Pancreas (tissue), 10 donors: ENCODE measurements around the gene GATAD2A. TPM values are rescaled to one million over a fixed set of nuclear protein-coding genes. Genes with fewer than 3 reads are reported as not detected.

Source experiments
- ATAC-seq, 4 donors: fragments of 200-7000 bp; cut with Tn5 transposase; one replicate each; pipeline versions ENCODE4 v1.8.0 to v1.9.1; 2020; ENCODE audit warnings: mild to moderate bottlenecking in 4 of 4, moderate library complexity in 4 of 4
- DNase-seq, 6 donors: peaks; one replicate each; pipeline ENCODE4 v3.0.0-alpha.2; 2020
- FAIRE-seq: peaks from 2 replicates; lab custom pipeline; 2012; peaks lifted over from hg19 to GRCh38; lab: Jason Lieb, UNC
- H3K27ac ChIP-seq, 4 donors: fragments of 200-600 bp; sonication (generic); 1 replicate in 3 of 4; 2 replicates in 1 of 4; pipeline versions ENCODE4 v1.5.0 to v1.8.0; 2020
- H3K27me3 ChIP-seq, 4 donors: fragments of 200-600 bp; one replicate each; pipeline ENCODE4 v1.8.0; 2021
- H3K36me3 ChIP-seq, 3 donors: fragments of 200-600 bp; sonication (generic) in 1 of 3; one replicate each; pipeline versions ENCODE4 v1.5.0 to v1.8.0; 2020 to 2021
- H3K4me1 ChIP-seq, 3 donors: fragments of 200-600 bp; one replicate each; pipeline ENCODE4 v1.8.0; 2021
- H3K4me3 ChIP-seq, 4 donors: fragments of 200-600 bp; sonication (generic) in 2 of 4; one replicate each; pipeline versions ENCODE4 v1.5.0 to v1.8.0; 2020 to 2021
- H3K9me3 ChIP-seq, 4 donors: fragments of 200-600 bp; one replicate each; pipeline ENCODE4 v1.8.0; 2021
- WGBS, 2 donors: extraction: QIAGEN DNeasy Blood & Tissue Kit; methylation state at CpG; one replicate each; pipeline ENCODE4 v1.1.7; 2013; 5-methylcytosine and 5-hydroxymethylcytosine counted together
- intact Hi-C, 3 donors: fragments of 100-400 bp; cut with DNase I; formaldehyde crosslinking; loops; one replicate each; pipeline versions ENCODE4 v1.11.1 to v1.14.2; 2022
- microRNA-seq, 2 donors: library from miRNA; unstranded; fragments of <30 nt; microRNA quantifications; one replicate each; pipeline versions ENCODE4 to v1.1.0, GENCODE V29; 2019 to 2020
- polyA plus RNA-seq, 2 donors: library from polyadenylated mRNA; stranded (reverse); fragments of 200-250 nt; gene quantifications; one replicate each; pipeline ENCODE4 v1.2.3, GENCODE V29; 2013
- total RNA-seq, 6 donors: library from RNA; stranded (reverse); fragmentation: NEBNext Ultra II Directional in 4 of 6; extraction: Animal tissue kit (Norgen Biotek cat#: 25700) in 4 of 6; gene quantifications; one replicate each; pipeline versions ENCODE4 v1.2.1 to v1.2.4, GENCODE V29; 2021 to 2023
- TF ChIP-seq, protein P1 (sequence below), 4 donors: fragments of 200-600 bp; sonication (generic) in 3 of 4; IDR thresholded peaks; one replicate each; pipeline versions ENCODE4 v1.5.0 to v1.8.0; 2021; ENCODE audit warnings: antibody characterized with exemption in 4 of 4
- donor health status: healthy with polysubstance abuse.
- donor health status: DM: no; HTN: no; CAD: no; lungs with moderate emphysema.
- donor health status: DM: no; HTN: no; CAD: no.
- donor health status: control.
- donor health status: control.
- donor health status: Bipolar disorder and iron deficiency.
- donor health status: DM: yes; HTN: yes; CAD: no.
- donor health status: DM: no; HTN: no; CAD: no.
- donor health status: DM: no; HTN: no; CAD: no.
- donor health status: DM: yes; HTN: yes; CAD: no.

The GATAD2A gene
- total and polyA plus RNA-seq, 8 donors, result 11.9 to 51.8 (median 36.7) TPM

DNA sequence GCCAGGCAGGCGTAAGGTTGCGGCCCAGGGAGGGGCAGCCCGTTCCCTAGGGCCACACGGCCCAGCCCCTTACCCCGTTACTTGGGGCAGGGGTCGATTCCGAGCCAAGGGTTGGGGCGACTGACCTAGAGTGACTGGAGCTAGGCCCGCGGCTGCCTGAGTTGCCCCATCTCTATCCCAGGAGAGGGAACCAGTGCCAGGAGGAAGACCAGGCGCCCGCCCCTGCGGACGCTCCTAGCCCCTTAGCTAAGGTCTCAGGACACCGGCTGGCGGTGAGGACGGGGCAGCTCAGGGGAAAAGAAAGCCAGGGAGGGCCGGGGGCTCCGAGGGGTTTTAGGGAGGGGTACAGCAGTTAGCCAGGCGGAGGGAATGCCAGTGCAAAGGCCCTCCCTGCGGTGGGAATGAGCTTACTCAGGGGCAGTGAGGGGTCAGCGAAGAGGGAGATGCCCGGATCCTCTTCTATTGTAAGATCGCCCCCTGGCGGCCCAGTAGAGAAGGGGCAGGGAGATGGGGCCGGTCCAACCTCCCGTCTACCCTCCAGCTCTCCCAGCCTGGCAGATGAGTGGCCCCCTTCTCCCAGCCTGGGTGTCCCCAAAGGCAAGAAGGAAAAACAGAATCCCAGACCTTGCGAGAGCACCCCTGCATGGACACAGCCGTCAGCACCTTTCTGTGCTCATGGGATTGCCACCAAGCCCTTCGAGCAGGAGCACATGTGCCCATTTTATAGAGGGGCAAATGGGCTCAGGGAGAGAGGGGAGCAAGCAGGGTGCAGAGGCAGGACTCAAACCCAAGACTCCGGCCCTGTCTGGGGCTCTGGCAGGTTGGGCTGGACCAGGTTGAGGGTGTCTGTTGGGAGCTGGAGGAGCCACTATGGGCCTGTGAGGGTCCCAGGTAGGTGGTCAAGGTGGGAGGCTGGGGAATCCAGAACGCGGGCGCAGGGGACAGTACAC is 148.9 kb downstream of the GATAD2A start:
- no peak overlapping the region for H3K4me3 ChIP-seq
- peak in 3 of 4 donors; percentile 58 to 74 (median 62) for ATAC-seq
- WGBS, 2 donors, result 53 to 65% methylated on average over 30 to 34 of the region's 34 CpGs
- no peaks in the 10 kb centered on the region for H3K27me3 ChIP-seq
- no peaks in the 10 kb centered on the region for H3K9me3 ChIP-seq
- H3K27ac ChIP-seq, result no peak overlapping the region
- TF ChIP-seq, protein P1, sequence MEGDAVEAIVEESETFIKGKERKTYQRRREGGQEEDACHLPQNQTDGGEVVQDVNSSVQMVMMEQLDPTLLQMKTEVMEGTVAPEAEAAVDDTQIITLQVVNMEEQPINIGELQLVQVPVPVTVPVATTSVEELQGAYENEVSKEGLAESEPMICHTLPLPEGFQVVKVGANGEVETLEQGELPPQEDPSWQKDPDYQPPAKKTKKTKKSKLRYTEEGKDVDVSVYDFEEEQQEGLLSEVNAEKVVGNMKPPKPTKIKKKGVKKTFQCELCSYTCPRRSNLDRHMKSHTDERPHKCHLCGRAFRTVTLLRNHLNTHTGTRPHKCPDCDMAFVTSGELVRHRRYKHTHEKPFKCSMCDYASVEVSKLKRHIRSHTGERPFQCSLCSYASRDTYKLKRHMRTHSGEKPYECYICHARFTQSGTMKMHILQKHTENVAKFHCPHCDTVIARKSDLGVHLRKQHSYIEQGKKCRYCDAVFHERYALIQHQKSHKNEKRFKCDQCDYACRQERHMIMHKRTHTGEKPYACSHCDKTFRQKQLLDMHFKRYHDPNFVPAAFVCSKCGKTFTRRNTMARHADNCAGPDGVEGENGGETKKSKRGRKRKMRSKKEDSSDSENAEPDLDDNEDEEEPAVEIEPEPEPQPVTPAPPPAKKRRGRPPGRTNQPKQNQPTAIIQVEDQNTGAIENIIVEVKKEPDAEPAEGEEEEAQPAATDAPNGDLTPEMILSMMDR (IDR thresholded peaks at IDR 0.05), result peak; percentile 37 to 58 (median 55)
- H3K36me3 ChIP-seq, result no peaks in the 10 kb centered on the region
- intact Hi-C loops, result no loop called here
- H3K4me1 ChIP-seq, result no peaks in the 10 kb centered on the region
- FAIRE-seq, result no peak
- DNase-seq, result peak in 1 of 6 donors; percentile 73

DNA sequence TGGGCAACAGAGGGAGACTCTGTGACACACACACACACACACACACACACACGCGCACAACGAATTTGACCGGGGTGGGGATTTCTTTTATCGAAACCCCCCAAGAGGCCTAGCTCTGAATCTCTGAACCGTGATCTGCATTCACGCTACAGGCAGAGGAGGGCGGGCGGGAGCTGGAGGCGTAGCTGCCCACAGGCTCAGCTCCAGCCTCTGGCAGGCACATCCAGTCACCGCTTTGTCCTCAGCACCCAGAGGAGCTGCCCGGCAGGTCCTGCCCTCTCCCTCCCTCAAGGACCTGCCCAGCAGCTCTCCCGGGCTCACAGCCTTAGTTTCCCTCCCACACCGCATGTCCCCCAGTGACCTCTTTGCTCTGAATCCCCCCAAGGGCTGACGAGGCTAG is 152.6 kb downstream of the GATAD2A start:
- H3K27ac ChIP-seq, result no peak overlapping the region
- WGBS, 2 donors, result 69 to 76% methylated on average over 15 of the region's 15 CpGs
- H3K27me3 ChIP-seq, result no peaks in the 10 kb centered on the region
- FAIRE-seq, result no peak
- ATAC-seq, result no peak
- no peak overlapping the region for H3K4me3 ChIP-seq
- no peaks in the 10 kb centered on the region for H3K4me1 ChIP-seq
- H3K36me3 ChIP-seq, result no peaks in the 10 kb centered on the region
- no peaks in the 10 kb centered on the region for H3K9me3 ChIP-seq
- TF ChIP-seq, protein P1 (IDR thresholded peaks at IDR 0.05), result no peak
- intact Hi-C loops, result no loop called here
- no peak for DNase-seq

Small RNA genes within 50 kb of the gene (microRNA-seq; reads per million reads assigned to microRNA genes)
- gene MIR640, result 0 reads per million in 2 donors

Other genes starting within 250 kb of the GATAD2A start
- gene MEF2B, start 235.4 kb upstream of the GATAD2A start, total RNA-seq, result 1 to 10 TPM in 2 of 6 donors, under 1 TPM in 4; 0.34 to 1.5 (median 0.89) TPM
- gene MEF2B, start 235.4 kb upstream of the GATAD2A start, polyA plus RNA-seq, result 1 to 10 TPM; 1.7 to 2.8 TPM
- gene BORCS8, start 213.5 kb upstream of the GATAD2A start, total RNA-seq, result 10 to 100 TPM in 4 of 6 donors, 1 to 10 TPM in 2; 7.2 to 13.7 (median 10.3) TPM
- 10 to 100 TPM; 25.9 to 28.9 TPM for gene BORCS8, start 213.5 kb upstream of the GATAD2A start, polyA plus RNA-seq
- 10 to 100 TPM; 21.0 to 40.4 (median 30.8) TPM for gene RFXANK, start 213.4 kb upstream of the GATAD2A start, total RNA-seq
- 100 to 1,000 TPM in 1 of 2 donors, 10 to 100 TPM in 1; 83.1 to 111 TPM for gene RFXANK, start 213.4 kb upstream of the GATAD2A start, polyA plus RNA-seq
- gene NR2C2AP, start 202.3 kb upstream of the GATAD2A start, total RNA-seq, result 1 to 10 TPM; 6.8 to 9.8 (median 8.3) TPM
- 10 to 100 TPM; 15.7 to 19.1 TPM for gene NR2C2AP, start 202.3 kb upstream of the GATAD2A start, polyA plus RNA-seq
- gene NCAN, start 193.7 kb upstream of the GATAD2A start, total RNA-seq, result under 1 TPM in 3 of 6 donors, not detected in 3; 0.04 to 0.13 (median 0.06) TPM
- gene NCAN, start 193.7 kb upstream of the GATAD2A start, polyA plus RNA-seq, result under 1 TPM; 0.04 to 0.12 TPM
- under 1 TPM in 5 of 6 donors, not detected in 1; 0.08 to 0.50 (median 0.23) TPM for gene TM6SF2, start 132.4 kb upstream of the GATAD2A start, total RNA-seq
- gene TM6SF2, start 132.4 kb upstream of the GATAD2A start, polyA plus RNA-seq, result 1 to 10 TPM; 1.5 to 1.6 TPM
- 10 to 100 TPM; 14.6 to 24.6 (median 18.2) TPM for gene SUGP1, start 85.2 kb upstream of the GATAD2A start, total RNA-seq
- gene SUGP1, start 85.2 kb upstream of the GATAD2A start, polyA plus RNA-seq, result 10 to 100 TPM; 42.8 to 50.3 TPM
- 10 to 100 TPM; 22.6 to 38.8 (median 26.7) TPM for gene MAU2, start 84.8 kb upstream of the GATAD2A start, total RNA-seq
- gene MAU2, start 84.8 kb upstream of the GATAD2A start, polyA plus RNA-seq, result 10 to 100 TPM; 32.3 to 36.2 TPM
- 1 to 10 TPM in 4 of 6 donors, under 1 TPM in 2; 0.69 to 2.3 (median 1.3) TPM for gene TSSK6, start 109.9 kb downstream of the GATAD2A start, total RNA-seq
- 1 to 10 TPM; 1.5 to 2.5 TPM for gene TSSK6, start 109.9 kb downstream of the GATAD2A start, polyA plus RNA-seq
- gene NDUFA13, start 110.5 kb downstream of the GATAD2A start, total RNA-seq, result 100 to 1,000 TPM in 4 of 6 donors, 10 to 100 TPM in 2; 87.9 to 154 (median 127) TPM
- gene NDUFA13, start 110.5 kb downstream of the GATAD2A start, polyA plus RNA-seq, result 100 to 1,000 TPM; 147 to 178 TPM
- 1 to 10 TPM in 5 of 6 donors, under 1 TPM in 1; 0.76 to 3.7 (median 1.9) TPM for gene YJEFN3, start 123.2 kb downstream of the GATAD2A start, total RNA-seq
- 10 to 100 TPM; 28.4 to 38.8 TPM for gene YJEFN3, start 123.2 kb downstream of the GATAD2A start, polyA plus RNA-seq
- 1 to 10 TPM in 1 of 6 donors, under 1 TPM in 1, not detected in 4; 0.12 to 1.4 TPM for gene CILP2, start 132.6 kb downstream of the GATAD2A start, total RNA-seq
- gene CILP2, start 132.6 kb downstream of the GATAD2A start, polyA plus RNA-seq, result not detected
- gene PBX4, start 213.0 kb downstream of the GATAD2A start, total RNA-seq, result under 1 TPM; 0.18 to 0.53 (median 0.43) TPM
- 1 to 10 TPM; 3.9 to 4.0 TPM for gene PBX4, start 213.0 kb downstream of the GATAD2A start, polyA plus RNA-seq
- 10 to 100 TPM in 4 of 6 donors, 1 to 10 TPM in 2; 9.6 to 16.1 (median 10.7) TPM for gene LPAR2, start 222.5 kb downstream of the GATAD2A start, total RNA-seq
- gene LPAR2, start 222.5 kb downstream of the GATAD2A start, polyA plus RNA-seq, result 10 to 100 TPM; 24.2 to 28.6 TPM
- 10 to 100 TPM in 1 of 6 donors, 1 to 10 TPM in 5; 5.4 to 16.4 (median 6.6) TPM for gene GMIP, start 238.0 kb downstream of the GATAD2A start, total RNA-seq
- gene GMIP, start 238.0 kb downstream of the GATAD2A start, polyA plus RNA-seq, result 10 to 100 TPM in 1 of 2 donors, 1 to 10 TPM in 1; 3.5 to 10.5 TPM